K562 (cell line): ENCODE results near the gene RARRES2. TPM values are rescaled to one million over a fixed set of nuclear protein-coding genes. Genes with fewer than 3 reads are reported as not detected.

Source experiments
- ATAC-seq: fragments of 200-7000 bp; cut with Tn5 transposase; 3 replicates; pipeline ENCODE4 v1.9.1; 2020; ENCODE audit warnings: moderate library complexity
- BruUV-seq: library from RNA; stranded (reverse); fragments of 400-500 nt; replicated peaks from 2 replicates; lab custom pipeline; 2021; lab: Mats Ljungman, UMichigan
- CTCF ChIA-PET: fragments of 300-600 bp; formaldehyde crosslinking; extraction: SDS; loops from one replicate; lab custom pipeline; 2021; ENCODE audit warnings: low intra/inter-chr PET ratio; lab: Yijun Ruan, JAX
- POLR2A ChIA-PET: fragments of 300-600, 350-650 bp; sonication (Branson Sonifier 250); formaldehyde crosslinking; extraction: SDS; loops from one replicate; lab custom pipeline; 2021; ENCODE audit warnings: antibody characterized with exemption, inconsistent platforms; lab: Yijun Ruan, JAX
- DNase-seq, 4 experiments: peaks; one replicate each; pipeline versions ENCODE4 v3.0.0 to v3.0.0-alpha.2; 2011 to 2018; ENCODE audit warnings: low spot score in 3 of 4, mixed read lengths in 3 of 4; ENCODE audit errors: extremely low read depth in 1 of 4
- FAIRE-seq: peaks from 2 replicates; lab custom pipeline; 2011; peaks lifted over from hg19 to GRCh38; lab: Jason Lieb, UNC
- H2AFZ ChIP-seq: 2 replicates; pipeline ENCODE4 v1.6.0; 2011; ENCODE audit warnings: low read depth, low read length, control low read depth, inconsistent platforms
- H3K27ac ChIP-seq: fragments of 200-600 bp; 3 replicates; pipeline ENCODE4 v1.8.0; 2011; ENCODE audit warnings: low read depth, mild to moderate bottlenecking, control low read depth, inconsistent platforms, low read length, moderate library complexity, mixed read lengths; ENCODE audit errors: extremely low read depth
- H3K27me3 ChIP-seq, 2 experiments: fragments of 300-600 bp in 1 of 2; 2 replicates in 1 of 2; 3 replicates in 1 of 2; pipeline versions ENCODE4 v1.6.0 to v1.8.0; 2011; ENCODE audit warnings: inconsistent platforms in 2 of 2, low read length in 2 of 2, mild to moderate bottlenecking in 1 of 2, mixed read lengths in 1 of 2, moderate library complexity in 1 of 2; ENCODE audit not compliant: control insufficient read depth in 2 of 2, insufficient read depth in 2 of 2
- H3K36me3 ChIP-seq: fragments of 300-600 bp; 3 replicates; pipeline ENCODE4 v1.8.0; 2011; ENCODE audit warnings: mild to moderate bottlenecking, low read length, inconsistent platforms; ENCODE audit not compliant: control insufficient read depth, insufficient read depth
- H3K4me1 ChIP-seq, 2 experiments: fragments of 200-600 bp in 1 of 2; replicated peaks in 1 of 2; 2 replicates in 1 of 2; 3 replicates in 1 of 2; pipeline versions ENCODE4 v1.5.1 to v1.8.0; 2011; ENCODE audit warnings: inconsistent platforms in 2 of 2, low read length in 2 of 2, mild to moderate bottlenecking in 1 of 2, mixed read lengths in 1 of 2, moderate library complexity in 1 of 2; ENCODE audit not compliant: control insufficient read depth in 2 of 2, insufficient read depth in 2 of 2
- H3K4me2 ChIP-seq: 2 replicates; pipeline ENCODE4 v1.6.1; 2011; ENCODE audit warnings: low read length, control low read depth, inconsistent platforms, mixed read lengths; ENCODE audit not compliant: insufficient read depth
- H3K4me3 ChIP-seq: fragments of 200-600 bp; sonication (generic), shearing (Covaris generic); 2 replicates; pipeline ENCODE4 v1.5.1; 2016; ENCODE audit warnings: control low read depth, inconsistent platforms
- H3K79me2 ChIP-seq: fragments of 200-600 bp; 3 replicates; pipeline ENCODE4 v1.8.0; 2011; ENCODE audit warnings: low read length, inconsistent platforms; ENCODE audit not compliant: control insufficient read depth, insufficient read depth
- H3K9ac ChIP-seq, 2 experiments: 2 replicates each; pipeline versions ENCODE4 v1.6.0 to v1.6.1; 2011; ENCODE audit warnings: low read depth in 2 of 2, low read length in 2 of 2, control low read depth in 1 of 2, inconsistent platforms in 1 of 2, mild to moderate bottlenecking in 1 of 2, mixed read lengths in 1 of 2; ENCODE audit not compliant: insufficient read depth in 1 of 2
- H3K9me1 ChIP-seq: one replicate; pipeline ENCODE4 v1.6.0; 2011; ENCODE audit warnings: inconsistent platforms, mild to moderate bottlenecking, low read length, moderate library complexity; ENCODE audit not compliant: control insufficient read depth, insufficient read depth
- H3K9me3 ChIP-seq: replicated peaks from 2 replicates; pipeline ENCODE4 v1.5.1; 2011; ENCODE audit warnings: low read depth, low read length, inconsistent platforms; ENCODE audit not compliant: control insufficient read depth, insufficient read depth
- H4K20me1 ChIP-seq: replicated peaks from 2 replicates; pipeline ENCODE4 v1.6.1; 2011; ENCODE audit warnings: low read length, inconsistent platforms, mixed read lengths; ENCODE audit not compliant: control insufficient read depth, insufficient read depth
- BCOR ChIP-seq: fragments of 450-650 bp; IDR thresholded peaks from 2 replicates; pipeline ENCODE4 v1.6.1; 2016
- CEBPB ChIP-seq: fragments of 450-650 bp; IDR thresholded peaks from 2 replicates; pipeline ENCODE4 v1.6.1; 2016; ENCODE audit warnings: missing genetic modification characterization, missing compliant biosample characterization
- ETV1 ChIP-seq: fragments of 450-650 bp; conservative IDR thresholded peaks from 2 replicates; pipeline ENCODE4 v1.6.1; 2016; ENCODE audit warnings: missing genetic modification characterization, control low read depth, low read depth, missing compliant biosample characterization
- IRF2 ChIP-seq: sonication (generic); formaldehyde crosslinking; IDR thresholded peaks from 2 replicates; pipeline ENCODE4 v1.8.1; 2022; ENCODE audit warnings: mild to moderate bottlenecking, missing genetic modification reagents
- RBBP5 ChIP-seq: fragments of 200-600 bp; sonication (generic); IDR thresholded peaks from 2 replicates; pipeline ENCODE4 v1.6.1; 2012; ENCODE audit warnings: borderline replicate concordance, mild to moderate bottlenecking, low read length, control low read depth, inconsistent platforms; ENCODE audit not compliant: insufficient read depth, poor library complexity, severe bottlenecking
- RBM25 ChIP-seq: fragments of 200-400 bp; formaldehyde crosslinking; IDR thresholded peaks from 2 replicates; pipeline ENCODE4 v1.6.1; 2018; ENCODE audit warnings: low read length, low read depth, moderate library complexity; ENCODE audit not compliant: severe bottlenecking
- SIN3A ChIP-seq, 2 experiments: fragments of 150-350 bp in 1 of 2; IDR thresholded peaks; 2 replicates each; pipeline ENCODE4 v1.6.1; 2011 to 2016; ENCODE audit warnings: borderline replicate concordance in 2 of 2, low read depth in 2 of 2, low read length in 2 of 2, mild to moderate bottlenecking in 2 of 2, moderate library complexity in 2 of 2; ENCODE audit not compliant: control insufficient read depth in 1 of 2
- ZBTB1 ChIP-seq: sonication (generic); formaldehyde crosslinking; IDR thresholded peaks from 2 replicates; pipeline ENCODE4 v1.8.1; 2023; ENCODE audit warnings: missing genetic modification reagents, low read depth, mild to moderate bottlenecking, borderline replicate concordance
- ZFP36 ChIP-seq: fragments of 150-350 bp; IDR thresholded peaks from 2 replicates; pipeline ENCODE4 v1.6.1; 2018; ENCODE audit warnings: low read length, low read depth; ENCODE audit not compliant: partially characterized antibody
- ZKSCAN3 ChIP-seq: fragments of 250-450 bp; sonication (Bioruptor Pico); IDR thresholded peaks from 2 replicates; pipeline ENCODE4 v1.4.0; 2020
- ZNF121 ChIP-seq: sonication (generic); formaldehyde crosslinking; conservative IDR thresholded peaks from 2 replicates; pipeline ENCODE4 v1.8.0; 2022; ENCODE audit warnings: missing genetic modification reagents
- ZNF263 ChIP-seq: sonication (generic); formaldehyde crosslinking; IDR thresholded peaks from 2 replicates; pipeline ENCODE4 v1.8.0; 2022; ENCODE audit warnings: mild to moderate bottlenecking, missing genetic modification reagents, borderline replicate concordance
- WGBS: fragments of 100-300 bp; shearing (Covaris generic); methylation state at CpG from one replicate; pipeline ENCODE4 v1.1.6; 2016; ENCODE audit warnings: low coverage, mixed read lengths; ENCODE audit not compliant: insufficient coverage; ENCODE audit errors: missing lambda C conversion rate; 5-methylcytosine and 5-hydroxymethylcytosine counted together
- in situ Hi-C: fragments of 300-500 bp; cut with MboI; formaldehyde crosslinking; loops from 4 replicates; pipeline ENCODE4 v1.15.0; 2018; ENCODE audit warnings: inconsistent platforms, mixed read lengths
- intact Hi-C: fragments of 100-400 bp; cut with micrococcal nuclease; formaldehyde crosslinking; loops from 2 replicates; pipeline ENCODE4 v1.14.2; 2022
- polyA plus RNA-seq, 8 experiments: library from polyadenylated mRNA; depleted of rRNA in 4 of 8; stranded (reverse) in 5 of 8; unstranded in 3 of 8; fragments of >200 nt; fragmentation: Nextera tagmentation in 2 of 8; fragmentation: Illumina TruSeq in 1 of 8; extraction: Ambion mirVana in 2 of 8; extraction: Trizol in 1 of 8; gene quantifications; 2 replicates each; pipeline versions ENCODE4 v1.2.1 to v1.2.3, GENCODE V29; 2011 to 2014; ENCODE audit warnings: inconsistent platforms in 1 of 8, missing spikeins in 1 of 8
- total RNA-seq, 7 experiments: library from RNA; depleted of rRNA in 6 of 7; stranded (reverse); fragments of >200 nt in 6 of 7; fragmentation: Illumina TruSeq in 2 of 7; extraction: Trizol in 2 of 7; gene quantifications; 2 replicates each; pipeline versions ENCODE4 v1.2.1 to v1.2.3, GENCODE V29; 2011 to 2021; ENCODE audit warnings: low replicate concordance in 1 of 7
- TF ChIP-seq, protein P1 (sequence below): sonication (generic); formaldehyde crosslinking; IDR thresholded peaks from 2 replicates; pipeline ENCODE4 v1.8.1; 2023; ENCODE audit warnings: mild to moderate bottlenecking, missing genetic modification reagents, moderate library complexity
- TF ChIP-seq, protein P2 (sequence below): fragments of 200-800 bp; sonication (Bioruptor generic); IDR thresholded peaks from 2 replicates; pipeline ENCODE4 v1.6.1; 2017; ENCODE audit warnings: missing genetic modification characterization, missing compliant biosample characterization
- TF ChIP-seq, protein P3 (sequence below): fragments of 450-650 bp; formaldehyde crosslinking; IDR thresholded peaks from 2 replicates; pipeline ENCODE4 v1.4.0; 2022; ENCODE audit warnings: mild to moderate bottlenecking, moderate library complexity

Gene RARRES2
- total and polyA plus RNA-seq, 9 of the 15 experiments (the other 6 are each of a cell fraction or from before 2014, with no cell fraction given), result 0.11 to 1.7 (median 0.23) TPM; not detected in 6

DNA sequence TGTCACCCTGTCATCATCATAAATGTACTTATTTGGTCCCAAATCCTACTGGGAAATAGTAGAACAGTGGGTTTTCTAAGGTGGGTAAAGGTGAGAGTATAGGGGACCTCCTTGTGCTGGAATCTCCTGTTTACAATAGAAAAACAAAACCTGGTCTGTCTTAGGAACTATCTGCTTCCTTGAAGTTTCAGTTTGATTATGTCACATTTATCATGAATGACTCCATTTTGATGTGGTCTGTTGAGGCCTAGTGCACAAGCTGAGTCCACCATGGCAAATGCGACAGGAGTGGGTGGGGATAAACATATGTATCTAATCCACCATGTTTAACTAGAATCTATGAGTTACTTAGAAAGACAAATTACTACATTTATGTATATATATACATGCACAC lies 14.2 kb upstream of the RARRES2 start (continued):
- TF ChIP-seq, protein P1, sequence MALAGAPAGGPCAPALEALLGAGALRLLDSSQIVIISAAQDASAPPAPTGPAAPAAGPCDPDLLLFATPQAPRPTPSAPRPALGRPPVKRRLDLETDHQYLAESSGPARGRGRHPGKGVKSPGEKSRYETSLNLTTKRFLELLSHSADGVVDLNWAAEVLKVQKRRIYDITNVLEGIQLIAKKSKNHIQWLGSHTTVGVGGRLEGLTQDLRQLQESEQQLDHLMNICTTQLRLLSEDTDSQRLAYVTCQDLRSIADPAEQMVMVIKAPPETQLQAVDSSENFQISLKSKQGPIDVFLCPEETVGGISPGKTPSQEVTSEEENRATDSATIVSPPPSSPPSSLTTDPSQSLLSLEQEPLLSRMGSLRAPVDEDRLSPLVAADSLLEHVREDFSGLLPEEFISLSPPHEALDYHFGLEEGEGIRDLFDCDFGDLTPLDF (CRISPR knock-in tag), result no peak
- TF ChIP-seq, protein P2, sequence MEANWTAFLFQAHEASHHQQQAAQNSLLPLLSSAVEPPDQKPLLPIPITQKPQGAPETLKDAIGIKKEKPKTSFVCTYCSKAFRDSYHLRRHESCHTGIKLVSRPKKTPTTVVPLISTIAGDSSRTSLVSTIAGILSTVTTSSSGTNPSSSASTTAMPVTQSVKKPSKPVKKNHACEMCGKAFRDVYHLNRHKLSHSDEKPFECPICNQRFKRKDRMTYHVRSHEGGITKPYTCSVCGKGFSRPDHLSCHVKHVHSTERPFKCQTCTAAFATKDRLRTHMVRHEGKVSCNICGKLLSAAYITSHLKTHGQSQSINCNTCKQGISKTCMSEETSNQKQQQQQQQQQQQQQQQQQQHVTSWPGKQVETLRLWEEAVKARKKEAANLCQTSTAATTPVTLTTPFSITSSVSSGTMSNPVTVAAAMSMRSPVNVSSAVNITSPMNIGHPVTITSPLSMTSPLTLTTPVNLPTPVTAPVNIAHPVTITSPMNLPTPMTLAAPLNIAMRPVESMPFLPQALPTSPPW (CRISPR knock-in tag), result no peak
- peak; percentile 69 for TF ChIP-seq ETV1 (tag)
- TF ChIP-seq IRF2, result no peak
- no peak for TF ChIP-seq ZBTB1 (CRISPR knock-in tag)

DNA sequence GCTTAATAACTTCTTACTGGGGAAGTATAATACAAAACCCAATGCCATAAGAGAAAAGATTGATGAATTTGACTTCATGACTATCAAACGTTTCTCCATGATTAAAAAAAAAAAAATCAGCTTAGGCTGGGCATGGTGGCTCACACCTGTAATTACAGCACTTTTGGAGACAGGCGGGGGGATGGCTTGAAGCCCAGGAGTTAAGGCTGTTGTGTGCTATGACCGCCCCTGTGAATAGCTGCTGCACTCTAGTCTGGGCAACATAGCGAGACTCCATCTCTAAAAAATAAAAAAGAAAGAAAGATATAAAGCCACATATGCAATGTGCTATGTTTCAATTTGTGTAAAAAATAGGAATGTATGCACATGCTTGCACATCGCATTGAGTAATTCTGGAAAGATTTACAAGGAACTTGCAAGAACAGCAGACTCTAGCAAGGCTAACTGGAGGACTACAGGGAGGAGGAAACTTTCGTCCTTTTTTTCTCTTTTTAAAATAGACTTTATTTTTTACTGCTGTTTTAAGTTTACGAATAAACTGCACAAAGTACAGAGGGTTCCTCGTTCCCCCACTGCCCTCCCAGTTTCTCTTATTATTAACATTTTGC lies 10.3 kb upstream of the RARRES2 start:
- no peaks in the 10 kb centered on the region for H4K20me1 ChIP-seq
- H3K4me1 ChIP-seq, result peaks cover 14 to 15% of the 10 kb centered on the region in 2 experiments; a peak in 4 of 5 replicates
- no TSS peak for BruUV-seq
- ChIA-PET POLR2A (interaction anchor here (0.6 kb wide), 1 partner anchor 48 kb away, joined by 3 read pairs; no protein-coding TSS in a partner anchor), CTCF (interaction anchor here (1.0 kb wide), 1 partner anchor 97 kb away, joined by 3 read pairs; no protein-coding TSS in a partner anchor)
- H3K9me1 ChIP-seq, result no peaks in the 10 kb centered on the region
- FAIRE-seq (no peak), ATAC-seq (peak; percentile 71), DNase-seq (no peak)
- no peak overlapping the region for H3K27ac ChIP-seq
- no peak overlapping the region for H3K4me3 ChIP-seq
- no peaks in the 10 kb centered on the region for H3K79me2 ChIP-seq
- intact Hi-C loops, result loop anchor here (10.0 kb wide), 1 partner anchor 403 kb away; no protein-coding TSS in a partner anchor
- H2AFZ ChIP-seq, result peak overlapping the region; percentile 32
- no peak overlapping the region for H3K4me2 ChIP-seq
- H3K36me3 ChIP-seq, result no peaks in the 10 kb centered on the region
- no peaks in the 10 kb centered on the region for H3K9me3 ChIP-seq
- in situ Hi-C loops, result no loop called here
- H3K9ac ChIP-seq, result no peak overlapping the region
- WGBS, result 21% methylated on average over 8 of the region's 8 CpGs
- H3K27me3 ChIP-seq, result peaks cover 0 to under 1% of the 10 kb centered on the region in 2 experiments; a peak in 2 of 5 replicates
- TF ChIP-seq ZFP36 (peak; percentile 24), RBBP5 (no peak), SIN3A (IDR thresholded peaks at IDR 0.05; ENCODE audit: borderline replicate concordance in 2 of 2, control insufficient read depth in 1 of 2, low read depth in 2 of 2, low read length in 2 of 2) (no peak), ZNF121 (peak; percentile 27; the same call in 1 of the 2 replicates), ZKSCAN3 (CRISPR knock-in tag) (no peak), CEBPB (tag) (0 out of 2 replicates have a peak, but pooled peaks have one; percentile 6), BCOR (no peak; the same call in 1 of the 2 replicates), ZNF263 (CRISPR knock-in tag) (0 out of 2 replicates have a peak, but pooled peaks have one; percentile 21), RBM25 (peak; percentile 4)
- TF ChIP-seq, protein P3, sequence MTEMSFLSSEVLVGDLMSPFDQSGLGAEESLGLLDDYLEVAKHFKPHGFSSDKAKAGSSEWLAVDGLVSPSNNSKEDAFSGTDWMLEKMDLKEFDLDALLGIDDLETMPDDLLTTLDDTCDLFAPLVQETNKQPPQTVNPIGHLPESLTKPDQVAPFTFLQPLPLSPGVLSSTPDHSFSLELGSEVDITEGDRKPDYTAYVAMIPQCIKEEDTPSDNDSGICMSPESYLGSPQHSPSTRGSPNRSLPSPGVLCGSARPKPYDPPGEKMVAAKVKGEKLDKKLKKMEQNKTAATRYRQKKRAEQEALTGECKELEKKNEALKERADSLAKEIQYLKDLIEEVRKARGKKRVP (CRISPR knock-in tag), result no peak
